HepG2 (cell line): ENCODE measurements around the gene CELSR3. TPM values are rescaled to one million over a fixed set of nuclear protein-coding genes. Genes with fewer than 3 reads are reported as not detected.

Experiments
- ASH2L ChIP-seq: fragments of 300-600, 200-600 bp; sonication (generic); IDR thresholded peaks from 2 replicates; pipeline ENCODE4 v1.7.0; 2017; ENCODE audit warnings: low read depth, mild to moderate bottlenecking, moderate library complexity, mixed read lengths, low read length; ENCODE audit not compliant: insufficient read length
- CBX1 ChIP-seq: IDR thresholded peaks from one replicate; pipeline ENCODE4 v1.6.1; 2016; ENCODE audit warnings: antibody characterized with exemption, low read depth
- CBX2 ChIP-seq, 2 experiments: fragments of 200-600 bp in 1 of 2; sonication (generic); formaldehyde crosslinking in 1 of 2; IDR thresholded peaks; 2 replicates each; pipeline versions ENCODE4 v1.7.0 to v1.8.1; 2018 to 2022; ENCODE audit warnings: low read depth in 2 of 2, low read length in 1 of 2, mild to moderate bottlenecking in 1 of 2, missing genetic modification reagents in 1 of 2
- HMG20A ChIP-seq: IDR thresholded peaks from 2 replicates; pipeline ENCODE4 v1.6.1; 2016; ENCODE audit warnings: borderline replicate concordance
- KDM4B ChIP-seq: sonication (generic); formaldehyde crosslinking; IDR thresholded peaks from 2 replicates; pipeline ENCODE4 v1.4.0; 2020; ENCODE audit warnings: missing genetic modification reagents
- MATR3 ChIP-seq: sonication (generic); formaldehyde crosslinking; IDR thresholded peaks from 2 replicates; pipeline ENCODE4 v1.4.0; 2020; ENCODE audit warnings: missing genetic modification reagents
- MXI1 ChIP-seq: IDR thresholded peaks from 3 replicates; pipeline ENCODE4 v1.6.1; 2012; ENCODE audit warnings: low read depth, low read length, inconsistent platforms, borderline replicate concordance
- NFE2 ChIP-seq: sonication (generic); formaldehyde crosslinking; IDR thresholded peaks from 2 replicates; pipeline ENCODE4 v1.4.0; 2020; ENCODE audit warnings: missing genetic modification reagents
- NR2C2 ChIP-seq: sonication (generic); formaldehyde crosslinking; IDR thresholded peaks from 2 replicates; pipeline ENCODE4 v1.4.0; 2020; ENCODE audit warnings: missing genetic modification reagents, mild to moderate bottlenecking, moderate library complexity, borderline replicate concordance
- RELA ChIP-seq: sonication (generic); formaldehyde crosslinking; IDR thresholded peaks from 2 replicates; pipeline ENCODE4 v1.4.0; 2020; ENCODE audit warnings: missing genetic modification reagents
- RFX1 ChIP-seq: fragments of 450-650 bp; IDR thresholded peaks from 2 replicates; pipeline ENCODE4 v1.6.1; 2017
- SRF ChIP-seq: IDR thresholded peaks from 2 replicates; pipeline ENCODE4 v1.6.1; 2011; ENCODE audit warnings: mild to moderate bottlenecking, low read depth, low read length, moderate library complexity
- ZFP91 ChIP-seq: sonication (generic); formaldehyde crosslinking; IDR thresholded peaks from 2 replicates; pipeline ENCODE4 v1.9.0; 2022; ENCODE audit warnings: missing genetic modification reagents, mild to moderate bottlenecking, borderline replicate concordance
- ZHX1 ChIP-seq: sonication (generic); formaldehyde crosslinking; IDR thresholded peaks from 2 replicates; pipeline ENCODE4 v1.8.1; 2022; ENCODE audit warnings: low read depth, mild to moderate bottlenecking, missing genetic modification reagents
- ZHX2 ChIP-seq, 2 experiments: sonication (generic) in 1 of 2; formaldehyde crosslinking in 1 of 2; IDR thresholded peaks; 2 replicates each; pipeline versions ENCODE4 v1.6.1 to v1.9.0; 2014 to 2022; ENCODE audit warnings: antibody characterized with exemption in 1 of 2, borderline replicate concordance in 1 of 2, inconsistent platforms in 1 of 2, low read depth in 1 of 2, missing genetic modification reagents in 1 of 2
- polyA plus RNA-seq, 8 experiments: library from polyadenylated mRNA; depleted of rRNA in 3 of 8; stranded (reverse) in 7 of 8; unstranded in 1 of 8; fragments of >200 nt; fragmentation: Illumina TruSeq in 4 of 8; extraction: Trizol in 4 of 8; gene quantifications; 2 replicates each; pipeline versions ENCODE4 v1.2.1 to v1.2.3, GENCODE V29; 2011 to 2016; ENCODE audit warnings: low read depth in 4 of 8, missing spikeins in 1 of 8, mixed read lengths in 1 of 8; ENCODE audit not compliant: insufficient read depth in 1 of 8
- total RNA-seq, 5 experiments: library from RNA; depleted of rRNA; stranded (reverse); fragments of >200 nt; fragmentation: Illumina TruSeq; extraction: Trizol; gene quantifications; 2 replicates each; pipeline ENCODE4 v1.2.3, GENCODE V29; 2016; ENCODE audit warnings: low read depth in 1 of 5

CELSR3 gene
- total and polyA plus RNA-seq, 2 of the 13 experiments (the other 11 are each of a cell fraction or from before 2014, with no cell fraction given), result 5.4 to 6.7 TPM

- no peak; the same call in 1 of the 2 replicates for TF ChIP-seq ZFP91
- TF ChIP-seq ZHX1 (CRISPR knock-in tag), result peak; percentile 60; the same call in 1 of the 2 replicates
- no peak for TF ChIP-seq RFX1
- 0 out of 2 replicates have a peak, but pooled peaks have one; percentile 8 for TF ChIP-seq ZHX2 (IDR thresholded peaks at IDR 0.05; ENCODE audit: low read depth)
- TF ChIP-seq ZHX2 (CRISPR knock-in tag; IDR thresholded peaks at IDR 0.05; ENCODE audit: borderline replicate concordance), result no peak
- TF ChIP-seq MXI1, result no peak; the same call in 2 of the 3 replicates
- TF ChIP-seq NR2C2, result no peak
- no peak for TF ChIP-seq SRF
- TF ChIP-seq ASH2L, result no peak
- no peak for TF ChIP-seq CBX1
- TF ChIP-seq NFE2 (CRISPR knock-in tag), result no peak
- no peak for TF ChIP-seq MATR3
- TF ChIP-seq RELA (CRISPR knock-in tag), result no peak
- TF ChIP-seq KDM4B (CRISPR knock-in tag), result no peak
- no peak for TF ChIP-seq CBX2 (IDR thresholded peaks at IDR 0.05; ENCODE audit: low read depth, low read length)
- TF ChIP-seq CBX2 (CRISPR knock-in tag; IDR thresholded peaks at IDR 0.05; ENCODE audit: low read depth), result no peak
- TF ChIP-seq HMG20A (CRISPR knock-in tag), result no peak
Observed at GRCh38 chr3:48656061-48656840, 6.4 kb downstream of the CELSR3 start (continued).
